Hepatocyte (in vitro differentiated cells): ENCODE results near the gene STRAP.

Experiments
- CTCF ChIP-seq: fragments of 200-600 bp; sonication (generic); IDR thresholded peaks from 2 replicates; pipeline ENCODE4 v1.5.1; 2016; ENCODE audit warnings: antibody characterized with exemption, mild to moderate bottlenecking; ENCODE audit not compliant: poor library complexity
- EZH2 ChIP-seq: fragments of 200-600 bp; sonication (generic); IDR thresholded peaks from 2 replicates; pipeline ENCODE4 v1.6.1; 2016; ENCODE audit warnings: antibody characterized with exemption, mild to moderate bottlenecking, borderline replicate concordance
- EZH2phosphoT487 ChIP-seq: fragments of 200-600 bp; sonication (generic); IDR thresholded peaks from one replicate; pipeline ENCODE4 v1.6.1; 2018; ENCODE audit warnings: antibody characterized with exemption, mild to moderate bottlenecking, low read depth, moderate library complexity; ENCODE audit not compliant: unreplicated experiment, severe bottlenecking

DNA sequence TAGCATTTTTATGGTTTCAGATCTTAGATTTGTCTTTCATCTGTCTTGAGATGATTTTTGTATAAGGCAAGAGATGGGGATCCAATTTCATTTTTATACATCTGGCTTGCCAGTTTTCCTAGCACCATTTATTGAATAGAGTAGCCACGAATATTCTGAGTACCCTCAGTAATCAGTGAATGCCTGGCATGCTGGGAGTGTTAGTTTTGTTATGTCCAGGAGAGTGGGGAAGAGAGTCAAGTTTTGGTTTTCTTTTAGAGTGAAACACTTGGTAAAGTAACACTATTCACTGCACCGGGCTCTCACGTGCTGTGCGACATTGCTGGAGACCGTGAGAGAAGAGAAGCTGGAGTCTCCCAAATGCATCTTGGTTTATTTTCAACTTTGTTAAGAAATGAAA is 60.3 kb downstream of the STRAP start:
- TF ChIP-seq EZH2 (no peak), CTCF (no peak), EZH2phosphoT487 (no peak)
